Osteoblast (primary cell): Measurements from ENCODE around the gene KY. TPM values are rescaled to one million over a fixed set of nuclear protein-coding genes. Genes with fewer than 3 reads are reported as not detected.

Experiments used
- DNase-seq: peaks from one replicate; pipeline ENCODE4 v3.0.0; 2011; ENCODE audit warnings: low spot score, mixed read lengths; ENCODE audit not compliant: insufficient read length; ENCODE audit errors: missing footprints
- H2AFZ ChIP-seq: 2 replicates; pipeline ENCODE4 v1.6.0; 2011; ENCODE audit warnings: mild to moderate bottlenecking, low read length
- H3K27ac ChIP-seq: 2 replicates; pipeline ENCODE4 v1.5.1; 2011; ENCODE audit warnings: mild to moderate bottlenecking, low read depth, low read length, moderate library complexity
- H3K27me3 ChIP-seq: 2 replicates; pipeline ENCODE4 v1.6.0; 2012; ENCODE audit warnings: mild to moderate bottlenecking, control low read depth, inconsistent platforms, low read length, moderate library complexity; ENCODE audit not compliant: insufficient read depth
- H3K36me3 ChIP-seq: 2 replicates; pipeline ENCODE4 v1.5.1; 2011; ENCODE audit warnings: mild to moderate bottlenecking, low read length, control low read depth, moderate library complexity; ENCODE audit not compliant: insufficient read depth
- H3K4me1 ChIP-seq: 2 replicates; pipeline ENCODE4 v1.5.1; 2011; ENCODE audit warnings: mild to moderate bottlenecking, low read length, control low read depth, moderate library complexity; ENCODE audit not compliant: insufficient read depth
- H3K4me2 ChIP-seq: 2 replicates; pipeline ENCODE4 v1.6.0; 2011; ENCODE audit warnings: mild to moderate bottlenecking, low read length; ENCODE audit not compliant: insufficient read depth
- H3K4me3 ChIP-seq: fragments of 200-600 bp; sonication (generic); 3 replicates; pipeline ENCODE4 v1.5.1; 2012; ENCODE audit warnings: mild to moderate bottlenecking, low read length, inconsistent platforms; ENCODE audit not compliant: insufficient read depth
- H3K79me2 ChIP-seq: 2 replicates; pipeline ENCODE4 v1.6.0; 2012; ENCODE audit warnings: mild to moderate bottlenecking, low read length, control low read depth, inconsistent platforms; ENCODE audit not compliant: insufficient read depth
- H3K9me3 ChIP-seq: 2 replicates; pipeline ENCODE4 v1.5.1; 2011; ENCODE audit warnings: low read depth, low read length, control low read depth
- H4K20me1 ChIP-seq: 2 replicates; pipeline ENCODE4 v1.6.0; 2012; ENCODE audit warnings: mild to moderate bottlenecking, low read length, control low read depth; ENCODE audit not compliant: insufficient read depth
- CTCF ChIP-seq: IDR thresholded peaks from 2 replicates; pipeline ENCODE4 v1.5.1; 2011; ENCODE audit warnings: mild to moderate bottlenecking, low read depth, low read length, moderate library complexity; ENCODE audit errors: extremely low read depth
- total RNA-seq: library from RNA; depleted of rRNA; stranded (reverse); fragments of >200 nt; gene quantifications from 2 replicates; pipeline ENCODE4 v1.2.3, GENCODE V29; 2012

The KY gene
- total RNA-seq, 1 donor: 3.6 TPM

GRCh38 chr3:134667956-134668355 lies 17.1 kb upstream of the KY start:
- no peak for TF ChIP-seq CTCF
- Histone ChIP-seq H4K20me1 (no peaks in the 10 kb centered on the region), H3K9me3 (no peaks in the 10 kb centered on the region), H3K79me2 (no peaks in the 10 kb centered on the region), H3K36me3 (no peaks in the 10 kb centered on the region), H3K4me2 (no peak overlapping the region), H3K4me1 (peaks cover 28% of the 10 kb centered on the region), H3K4me3 (no peak overlapping the region), H3K27me3 (no peaks in the 10 kb centered on the region), H3K27ac (no peak overlapping the region), H2AFZ (no peak overlapping the region)
- DNase-seq: no peak

DNA sequence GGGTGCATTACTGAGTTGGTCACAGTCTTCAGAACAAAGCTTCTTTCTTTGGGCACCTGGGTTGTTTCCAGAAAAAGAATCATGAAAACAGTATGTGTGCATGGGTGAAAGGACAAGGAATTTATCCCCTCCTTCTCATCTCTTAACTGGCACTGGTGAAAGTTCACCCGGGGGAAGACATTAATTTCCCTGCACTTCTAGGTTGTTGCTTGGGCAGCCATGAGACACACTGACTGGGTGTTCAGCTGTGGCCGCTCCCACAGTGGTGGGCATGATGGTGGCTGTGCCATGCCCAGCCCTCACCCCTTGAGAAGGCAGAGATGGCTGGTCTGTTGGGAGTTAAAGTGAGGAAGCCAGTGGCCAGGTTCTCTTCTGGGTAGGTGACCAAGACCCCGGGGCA lies 16.6 kb upstream of the KY start:
- Histone ChIP-seq H3K36me3 (no peaks in the 10 kb centered on the region), H3K27me3 (no peaks in the 10 kb centered on the region), H3K27ac (peak overlapping the region; percentile 50), H3K4me1 (peaks cover 28% of the 10 kb centered on the region), H3K79me2 (no peaks in the 10 kb centered on the region), H3K4me3 (no peak overlapping the region), H3K9me3 (no peaks in the 10 kb centered on the region), H3K4me2 (peak overlapping the region; percentile 66), H2AFZ (peak overlapping the region; percentile 5), H4K20me1 (no peaks in the 10 kb centered on the region)
- TF ChIP-seq CTCF: no peak
- DNase-seq: no peak

DNA sequence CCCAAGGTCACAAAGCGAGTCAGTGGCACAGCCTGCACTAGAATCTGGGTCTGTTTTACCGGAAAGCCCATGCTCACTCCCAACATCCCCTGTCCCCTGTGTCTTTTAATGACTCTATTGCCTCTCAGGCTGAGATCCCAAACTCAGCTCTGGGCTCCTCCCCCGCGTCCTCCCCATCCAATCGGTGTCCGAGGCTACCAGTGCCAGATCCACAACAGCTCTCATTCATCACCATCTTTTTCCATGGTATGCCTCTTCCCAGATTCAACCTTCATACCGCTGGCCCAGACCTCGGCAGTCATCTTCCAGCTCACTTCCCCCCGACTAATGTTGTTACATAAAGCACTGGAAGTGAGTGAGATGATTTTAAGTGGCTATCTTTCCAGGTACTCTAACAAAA lies 16.1 kb upstream of the KY start:
- Histone ChIP-seq H3K36me3 (no peaks in the 10 kb centered on the region), H3K27me3 (no peaks in the 10 kb centered on the region), H2AFZ (peak overlapping the region; percentile 64), H3K4me3 (peak overlapping the region; percentile 15), H3K27ac (peak overlapping the region; percentile 50), H3K9me3 (no peaks in the 10 kb centered on the region), H3K4me1 (peaks cover 28% of the 10 kb centered on the region), H4K20me1 (no peaks in the 10 kb centered on the region), H3K79me2 (no peaks in the 10 kb centered on the region), H3K4me2 (peak overlapping the region; percentile 66)
- DNase-seq: peak; percentile 85
- TF ChIP-seq CTCF: no peak

DNA sequence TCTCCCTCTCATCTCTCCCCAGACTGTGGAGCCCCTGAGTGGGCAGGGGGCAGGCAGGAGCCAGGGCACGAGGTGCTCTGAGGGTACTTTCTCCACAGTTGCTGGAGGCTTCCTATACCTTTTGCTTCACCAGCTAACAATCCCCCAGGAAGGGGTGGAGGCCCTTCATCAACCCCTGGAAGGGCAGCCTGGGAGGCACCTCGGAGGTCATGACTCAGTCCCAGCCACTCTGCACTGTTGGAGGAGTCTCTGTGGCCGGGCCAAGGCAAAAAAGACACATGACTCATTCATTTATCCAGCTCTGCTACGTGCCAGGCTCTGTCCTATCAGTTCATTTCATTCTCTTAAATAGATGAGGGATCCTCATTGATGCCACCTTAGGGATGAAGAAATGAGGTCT lies 15.6 kb upstream of the KY start:
- Histone ChIP-seq H3K4me1 (peaks cover 28% of the 10 kb centered on the region), H2AFZ (peak overlapping the region; percentile 64), H4K20me1 (no peaks in the 10 kb centered on the region), H3K27me3 (no peaks in the 10 kb centered on the region), H3K27ac (peak overlapping the region; percentile 50), H3K9me3 (no peaks in the 10 kb centered on the region), H3K79me2 (no peaks in the 10 kb centered on the region), H3K4me3 (peak overlapping the region; percentile 15), H3K36me3 (no peaks in the 10 kb centered on the region), H3K4me2 (peak overlapping the region; percentile 66)
- no peak for TF ChIP-seq CTCF
- DNase-seq: peak; percentile 92
